Upper lobe of left lung (tissue), 6 donors: Measurements from ENCODE around the gene ELL3. TPM values are rescaled to one million over a fixed set of nuclear protein-coding genes. Genes with fewer than 3 reads are reported as not detected.

Experiments used
- ATAC-seq, 2 donors: fragments of 200-7000 bp; cut with Tn5 transposase; one replicate each; pipeline ENCODE4 v1.9.1; 2022; ENCODE audit warnings: mild to moderate bottlenecking in 2 of 2, moderate library complexity in 2 of 2; ENCODE audit not compliant: low FRiP score in 2 of 2
- DNase-seq, 2 donors: peaks; one replicate each; pipeline ENCODE4 v3.0.0-alpha.2; 2019 to 2020
- H3K27ac ChIP-seq, 4 donors: fragments of 200-600 bp; sonication (generic); one replicate each; pipeline ENCODE4 v1.5.1; 2016 to 2019
- H3K27me3 ChIP-seq, 4 donors: fragments of 200-600 bp; sonication (generic); one replicate each; pipeline ENCODE4 v1.5.1; 2017 to 2019
- H3K36me3 ChIP-seq, 4 donors: fragments of 200-600 bp; sonication (generic); one replicate each; pipeline ENCODE4 v1.5.1; 2016 to 2019
- H3K4me1 ChIP-seq, 4 donors: fragments of 200-600 bp; sonication (generic); one replicate each; pipeline ENCODE4 v1.5.1; 2018 to 2019
- H3K4me3 ChIP-seq, 4 donors: fragments of 200-600 bp; sonication (generic); one replicate each; pipeline ENCODE4 v1.5.1; 2017 to 2019; ENCODE audit warnings: mild to moderate bottlenecking in 2 of 4, moderate library complexity in 1 of 4
- H3K9me3 ChIP-seq, 4 donors: fragments of 200-600 bp; sonication (generic); one replicate each; pipeline ENCODE4 v1.5.1; 2018 to 2019
- CTCF ChIP-seq, 6 experiments: fragments of 450-650 bp in 4 of 6; fragments of 200-600 bp in 2 of 6; sonication (generic) in 2 of 6; IDR thresholded peaks; one replicate each; pipeline ENCODE4 v1.5.1; 2016 to 2019; ENCODE audit warnings: antibody characterized with exemption in 6 of 6
- EP300 ChIP-seq, 4 donors: sonication (generic); formaldehyde crosslinking; IDR thresholded peaks; one replicate each; pipeline ENCODE4 v1.5.1; 2017; ENCODE audit warnings: antibody characterized with exemption in 4 of 4, control low read depth in 2 of 4
- POLR2A ChIP-seq, 4 donors: fragments of 450-650 bp; IDR thresholded peaks; one replicate each; pipeline ENCODE4 v1.5.1; 2016 to 2017; ENCODE audit warnings: antibody characterized with exemption in 4 of 4, mild to moderate bottlenecking in 2 of 4
- POLR2AphosphoS5 ChIP-seq, 2 donors: sonication (generic); formaldehyde crosslinking; IDR thresholded peaks; one replicate each; pipeline ENCODE4 v1.5.1; 2017; ENCODE audit warnings: antibody characterized with exemption in 2 of 2
- WGBS, 2 donors: methylation state at CpG; one replicate each; pipeline ENCODE4 v1.1.5; 2017 to 2018; 5-methylcytosine and 5-hydroxymethylcytosine counted together
- small RNA-seq, 4 donors: library from RNA; depleted of rRNA; stranded (forward); fragments of <200 nt; gene quantifications; one replicate each; pipeline ENCODE3, GENCODE V24; 2016
- total RNA-seq, 6 donors: library from RNA; depleted of rRNA in 4 of 6; stranded (reverse); fragments of >200 nt in 4 of 6; gene quantifications; one replicate each; pipeline versions ENCODE4 v1.1.0 to v1.2.1, GENCODE V29; 2016 to 2021
- donor health status: DM: no; HTN: no; CAD: no; lungs with moderate emphysema.
- donor health status: DM: no; HTN: yes; CAD: no; lungs with severe emphysema.

ELL3 gene
- total RNA-seq, 6 donors from 2014 or later: 1.7 to 8.4 (median 4.3) TPM

DNA sequence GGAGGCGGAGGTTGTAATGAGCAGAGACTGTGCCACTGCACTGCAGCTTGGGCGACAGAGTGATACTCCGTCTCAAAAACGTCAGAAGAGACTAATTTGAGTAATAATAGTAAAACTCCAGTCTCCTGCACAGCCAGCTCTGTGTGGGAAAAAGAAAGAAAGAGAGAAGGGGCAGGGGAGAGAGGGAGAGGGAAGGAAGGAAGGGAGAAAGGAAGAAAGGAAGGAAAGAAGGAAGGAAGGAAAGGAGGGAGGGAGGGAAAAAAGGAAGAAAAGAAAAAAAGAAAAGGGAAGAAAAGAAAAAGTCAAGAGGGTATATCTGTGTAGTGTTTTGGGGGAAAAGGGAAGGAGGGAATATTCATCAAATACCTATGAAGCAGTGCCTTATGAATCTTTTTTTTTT is 53.6 kb downstream of the ELL3 start:
- no peak overlapping the region for H3K4me3 ChIP-seq
- no peaks in the 10 kb centered on the region for H3K27me3 ChIP-seq
- no peaks in the 10 kb centered on the region for H3K9me3 ChIP-seq
- H3K27ac ChIP-seq: no peak overlapping the region
- TF ChIP-seq EP300 (IDR thresholded peaks at IDR 0.05): no peak
- TF ChIP-seq CTCF (IDR thresholded peaks at IDR 0.05): no peak
- TF ChIP-seq POLR2AphosphoS5 (IDR thresholded peaks at IDR 0.05): no peak
- no peak for TF ChIP-seq POLR2A (IDR thresholded peaks at IDR 0.05)
- H3K4me1 ChIP-seq: no peaks in the 10 kb centered on the region
- ATAC-seq (no peak), DNase-seq (no peak)
- H3K36me3 ChIP-seq: no peaks in the 10 kb centered on the region
- WGBS, 2 donors: 78 to 83% methylated on average over 4 of the region's 4 CpGs

Small RNAs within 50 kb of the gene (small RNA-seq; reads per million reads assigned to genes)
- gene MIR1282: 0 reads per million in 4 donors
- gene RNU6-354P: 0 reads per million in 4 donors

Other genes with a start within 250 kb of the ELL3 start
- gene PPIP5K1, start 186.8 kb downstream of the ELL3 start, total RNA-seq: 10 to 100 TPM in 5 of 6 donors, 1 to 10 TPM in 1; 7.1 to 71.2 (median 30.1) TPM
- 1 to 10 TPM in 3 of 6 donors, under 1 TPM in 3; 0.30 to 10.0 (median 2.3) TPM for gene CKMT1B, start 182.9 kb downstream of the ELL3 start, total RNA-seq
- 1 to 10 TPM in 2 of 6 donors, under 1 TPM in 2, not detected in 2; 0.07 to 4.2 (median 1.0) TPM for gene STRC, start 158.2 kb downstream of the ELL3 start, total RNA-seq
- gene CATSPER2, start 128.1 kb downstream of the ELL3 start, total RNA-seq: 10 to 100 TPM in 1 of 6 donors, 1 to 10 TPM in 4, under 1 TPM in 1; 0.91 to 15.7 (median 2.5) TPM
- 1 to 10 TPM in 5 of 6 donors, not detected in 1; 1.3 to 4.6 (median 2.6) TPM for gene CKMT1A, start 83.1 kb downstream of the ELL3 start, total RNA-seq
- 100 to 1,000 TPM in 4 of 6 donors, 10 to 100 TPM in 2; 18.9 to 450 (median 161) TPM for gene PDIA3, start 30.5 kb downstream of the ELL3 start, total RNA-seq
- gene SERF2, start 15.4 kb upstream of the ELL3 start, total RNA-seq: 1,000 to 10,000 TPM in 1 of 6 donors, 100 to 1,000 TPM in 5; 285 to 1,034 (median 752) TPM
- gene SERINC4, start 23.3 kb upstream of the ELL3 start, total RNA-seq: under 1 TPM in 1 of 6 donors, not detected in 5; 0.34 TPM
- gene HYPK, start 23.6 kb upstream of the ELL3 start, total RNA-seq: 10 to 100 TPM in 5 of 6 donors, 1 to 10 TPM in 1; 6.5 to 41.9 (median 14.1) TPM
- 10 to 100 TPM in 5 of 6 donors, 1 to 10 TPM in 1; 7.4 to 20.0 (median 17.5) TPM for gene MFAP1, start 47.7 kb upstream of the ELL3 start, total RNA-seq
- gene WDR76, start 50.0 kb upstream of the ELL3 start, total RNA-seq: 10 to 100 TPM in 1 of 6 donors, 1 to 10 TPM in 4, under 1 TPM in 1; 0.89 to 10.1 (median 3.4) TPM